Skeletal muscle tissue (tissue), 4 donors: ENCODE measurements around the gene SPATA32. TPM values are rescaled to one million over a fixed set of nuclear protein-coding genes. Genes with fewer than 3 reads are reported as not detected.

Experiments
- H3K27ac ChIP-seq: one replicate; pipeline ENCODE4 v1.7.0; 2013; ENCODE audit warnings: mild to moderate bottlenecking, low read depth, low read length, inconsistent platforms
- H3K27me3 ChIP-seq, 3 donors: one replicate each; pipeline ENCODE4 v1.7.0; 2013; ENCODE audit warnings: low read length in 3 of 3; ENCODE audit not compliant: control insufficient read depth in 3 of 3, insufficient read depth in 3 of 3
- H3K36me3 ChIP-seq, 3 donors: one replicate each; pipeline ENCODE4 v1.7.0; 2013; ENCODE audit warnings: low read length in 3 of 3; ENCODE audit not compliant: control insufficient read depth in 3 of 3, insufficient read depth in 3 of 3
- H3K4me1 ChIP-seq, 3 donors: one replicate each; pipeline ENCODE4 v1.7.0; 2013; ENCODE audit warnings: low read length in 3 of 3, mild to moderate bottlenecking in 3 of 3; ENCODE audit not compliant: control insufficient read depth in 3 of 3, insufficient read depth in 3 of 3
- H3K4me3 ChIP-seq, 3 donors: one replicate each; pipeline ENCODE4 v1.7.0; 2013; ENCODE audit warnings: low read length in 3 of 3
- H3K9ac ChIP-seq, 3 donors: one replicate each; pipeline ENCODE4 v1.7.0; 2013; ENCODE audit warnings: low read length in 3 of 3, mild to moderate bottlenecking in 3 of 3, moderate library complexity in 2 of 3, low read depth in 1 of 3
- H3K9me3 ChIP-seq, 3 donors: one replicate each; pipeline ENCODE4 v1.7.0; 2013; ENCODE audit warnings: low read length in 3 of 3; ENCODE audit not compliant: control insufficient read depth in 3 of 3
- total RNA-seq: library from RNA; depleted of rRNA; stranded (reverse); fragments of >200 nt; gene quantifications from one replicate; pipeline ENCODE4 v1.2.3, GENCODE V29; 2014
- donor health status: Osteomylitis.

SPATA32 gene
- total RNA-seq, 1 donor from 2014 or later: not detected

- H3K9me3 ChIP-seq: no peaks in the 10 kb centered on the region
- H3K27me3 ChIP-seq: no peaks in the 10 kb centered on the region
- peak overlapping the region in 1 of 3 donors; percentile 72 for H3K9ac ChIP-seq
- H3K4me1 ChIP-seq: peaks cover 82 to 88% (median 87%) of the 10 kb centered on the region in 3 donors
- peak overlapping the region; percentile 86 for H3K27ac ChIP-seq
- H3K36me3 ChIP-seq: peaks cover 20 to 41% (median 35%) of the 10 kb centered on the region in 3 donors
- no peak overlapping the region for H3K4me3 ChIP-seq
These were observed 25.9 kb upstream of the SPATA32 start for GRCh38 chr17:45287526-45288500.

- Histone ChIP-seq H3K36me3 (peaks cover 23 to 45% (median 38%) of the 10 kb centered on the region in 3 donors), H3K9ac (no peak overlapping the region), H3K4me1 (peaks cover 76 to 79% (median 79%) of the 10 kb centered on the region in 3 donors), H3K27ac (no peak overlapping the region), H3K9me3 (no peaks in the 10 kb centered on the region), H3K4me3 (no peak overlapping the region), H3K27me3 (no peaks in the 10 kb centered on the region)
These were observed 24.4 kb upstream of the SPATA32 start for GRCh38 chr17:45286286-45286685.

GRCh38 chr17:45284176-45285140 lies 22.6 kb upstream of the SPATA32 start:
- Histone ChIP-seq H3K27me3 (no peaks in the 10 kb centered on the region), H3K4me1 (peaks cover 57 to 65% (median 63%) of the 10 kb centered on the region in 3 donors), H3K4me3 (peak overlapping the region in 2 of 3 donors; percentile 45 to 60), H3K36me3 (peaks cover 16 to 38% (median 31%) of the 10 kb centered on the region in 3 donors), H3K9me3 (no peaks in the 10 kb centered on the region), H3K27ac (peak overlapping the region; percentile 95), H3K9ac (peak overlapping the region; percentile 35 to 79 (median 74))

- Histone ChIP-seq H3K4me1 (peaks cover 50 to 57% (median 56%) of the 10 kb centered on the region in 3 donors), H3K4me3 (peak overlapping the region in 1 of 3 donors; percentile 60), H3K9me3 (no peaks in the 10 kb centered on the region), H3K27ac (peak overlapping the region; percentile 95), H3K27me3 (no peaks in the 10 kb centered on the region), H3K9ac (peak overlapping the region; percentile 5 to 79 (median 33)), H3K36me3 (peaks cover 16 to 36% (median 31%) of the 10 kb centered on the region in 3 donors)
These were observed 21.8 kb upstream of the SPATA32 start for GRCh38 chr17:45283711-45284110.

- H3K9ac ChIP-seq: peak overlapping the region in 2 of 3 donors; percentile 79 to 80
- H3K4me1 ChIP-seq: peaks cover 48 to 57% (median 51%) of the 10 kb centered on the region in 3 donors
- H3K9me3 ChIP-seq: no peaks in the 10 kb centered on the region
- H3K36me3 ChIP-seq: peaks cover 16 to 36% (median 31%) of the 10 kb centered on the region in 3 donors
- H3K27me3 ChIP-seq: no peaks in the 10 kb centered on the region
- H3K27ac ChIP-seq: peak overlapping the region; percentile 95
- peak overlapping the region in 1 of 3 donors; percentile 64 for H3K4me3 ChIP-seq
These were observed 21.1 kb upstream of the SPATA32 start for GRCh38 chr17:45282683-45283644.

- Histone ChIP-seq H3K9me3 (no peaks in the 10 kb centered on the region), H3K27ac (peak overlapping the region; percentile 1), H3K36me3 (peaks cover 8 to 21% (median 21%) of the 10 kb centered on the region in 3 donors), H3K9ac (peak overlapping the region in 1 of 3 donors; percentile 54), H3K4me3 (no peak overlapping the region), H3K4me1 (peaks cover 42 to 53% (median 46%) of the 10 kb centered on the region in 3 donors), H3K27me3 (no peaks in the 10 kb centered on the region)
These were observed 18.0 kb upstream of the SPATA32 start for GRCh38 chr17:45279898-45280297.

GRCh38 chr17:45277992-45278391 lies 16.1 kb upstream of the SPATA32 start:
- Histone ChIP-seq H3K9ac (no peak overlapping the region), H3K9me3 (no peaks in the 10 kb centered on the region), H3K4me1 (peaks cover 23 to 44% (median 33%) of the 10 kb centered on the region in 3 donors), H3K27me3 (no peaks in the 10 kb centered on the region), H3K36me3 (peaks cover 19 to 21% (median 20%) of the 10 kb centered on the region in 3 donors), H3K27ac (peak overlapping the region; percentile 48), H3K4me3 (peak overlapping the region in 1 of 3 donors; percentile 11)

GRCh38 chr17:45277216-45277849 lies 15.4 kb upstream of the SPATA32 start:
- Histone ChIP-seq H3K9ac (no peak overlapping the region), H3K9me3 (no peaks in the 10 kb centered on the region), H3K4me1 (peaks cover 16 to 38% (median 26%) of the 10 kb centered on the region in 3 donors), H3K4me3 (peak overlapping the region in 2 of 3 donors; percentile 11 to 13), H3K27ac (peak overlapping the region; percentile 48), H3K27me3 (no peaks in the 10 kb centered on the region), H3K36me3 (peaks cover 17 to 18% (median 18%) of the 10 kb centered on the region in 3 donors)
